ACHN (cell line): Measurements from ENCODE around the gene RTP5.

ENCODE experiments used
- DNase-seq: peaks from one replicate; pipeline ENCODE4 v3.0.0-alpha.2; 2015
- in situ Hi-C: cut with HindIII; loops from 2 replicates; pipeline ENCODE4 v1.10.0; 2017; ENCODE audit warnings: low sequenced_read_pairs, low pct_ligation_motif_present, low pct_unique_long_range_greater_than_20kb

The RTP5 gene

DNA sequence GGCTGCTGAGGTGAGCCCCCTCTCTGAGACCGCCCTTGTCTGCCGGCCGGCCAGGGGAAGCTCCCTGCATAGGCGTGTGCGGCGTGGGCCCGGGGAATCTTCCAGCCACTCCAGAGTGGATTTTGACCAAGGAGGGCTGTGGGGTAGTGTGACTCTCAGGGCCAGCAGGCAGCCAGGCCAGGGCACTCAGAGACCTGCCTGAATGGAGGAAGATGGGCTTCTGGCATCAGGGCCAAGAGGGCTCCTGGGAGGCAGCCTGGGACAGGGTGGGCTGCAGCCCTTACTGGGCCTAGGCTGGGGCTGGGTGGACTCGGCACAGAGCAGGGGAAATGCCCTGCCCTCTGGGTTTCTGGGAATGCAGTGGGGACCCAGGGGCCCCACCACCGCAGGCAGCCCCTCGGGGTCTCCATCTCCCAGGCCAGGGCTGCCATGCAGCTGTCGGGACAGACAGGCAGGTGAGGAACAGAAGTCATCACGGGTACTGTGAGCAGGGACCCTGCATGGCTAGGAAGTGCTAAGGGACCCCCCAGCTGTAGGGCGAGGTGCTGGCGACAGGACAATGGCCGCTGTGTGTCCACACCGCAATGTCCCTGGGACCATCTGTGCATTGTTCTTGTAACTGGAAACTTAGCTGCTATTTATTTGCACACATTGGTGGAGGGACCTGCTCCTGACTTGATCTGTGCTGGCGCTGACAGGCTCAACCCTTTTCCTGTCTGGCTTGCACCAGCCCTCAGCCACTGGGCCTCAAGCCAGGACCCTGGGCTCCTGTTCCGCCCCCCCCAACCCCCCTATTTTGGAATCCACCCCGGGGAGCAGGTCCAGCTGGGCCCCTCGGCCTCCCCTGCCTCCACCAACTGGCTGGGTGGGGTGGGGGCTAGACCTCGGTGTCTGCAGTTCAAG, 14.9 kb upstream of the RTP5 start:
- in situ Hi-C loops: no loop called here
- DNase-seq: no peak

DNA sequence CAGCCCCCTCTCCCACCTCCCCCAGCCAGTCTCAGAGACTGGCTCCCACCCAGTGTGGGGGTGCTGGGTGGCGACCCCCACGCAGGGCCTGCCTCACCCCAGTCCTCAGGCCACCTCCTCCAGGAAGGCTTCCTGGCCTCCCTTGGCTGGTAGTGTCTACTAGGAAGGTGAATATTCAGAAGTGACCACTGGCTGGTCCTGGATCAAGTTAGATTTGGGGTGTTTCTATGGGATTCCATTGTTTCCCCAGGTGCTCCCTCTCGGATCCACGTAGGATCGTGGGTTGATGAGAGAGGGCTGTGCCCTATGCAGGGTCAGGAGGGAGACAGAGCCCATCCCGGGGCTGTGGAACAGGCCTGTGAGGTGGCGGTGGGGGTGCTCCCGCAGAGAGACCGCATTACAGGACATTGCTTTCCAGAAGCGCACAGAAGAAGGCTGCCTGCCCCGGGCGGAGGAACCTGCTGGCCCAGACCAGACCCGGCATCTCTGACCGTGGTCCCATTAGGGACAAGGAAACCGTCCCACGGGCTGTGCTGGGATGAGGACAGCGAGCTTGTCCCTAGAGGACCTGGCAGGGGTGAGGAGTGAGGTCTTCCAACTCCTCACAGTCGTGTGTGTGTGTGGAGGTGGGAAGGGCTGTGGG, 14.2 kb upstream of the RTP5 start:
- no peak for DNase-seq
- in situ Hi-C loops: no loop called here

GRCh38 chr2:241855888-241856422, 13.6 kb upstream of the RTP5 start:
- no peak for DNase-seq
- in situ Hi-C loops: no loop called here

DNA sequence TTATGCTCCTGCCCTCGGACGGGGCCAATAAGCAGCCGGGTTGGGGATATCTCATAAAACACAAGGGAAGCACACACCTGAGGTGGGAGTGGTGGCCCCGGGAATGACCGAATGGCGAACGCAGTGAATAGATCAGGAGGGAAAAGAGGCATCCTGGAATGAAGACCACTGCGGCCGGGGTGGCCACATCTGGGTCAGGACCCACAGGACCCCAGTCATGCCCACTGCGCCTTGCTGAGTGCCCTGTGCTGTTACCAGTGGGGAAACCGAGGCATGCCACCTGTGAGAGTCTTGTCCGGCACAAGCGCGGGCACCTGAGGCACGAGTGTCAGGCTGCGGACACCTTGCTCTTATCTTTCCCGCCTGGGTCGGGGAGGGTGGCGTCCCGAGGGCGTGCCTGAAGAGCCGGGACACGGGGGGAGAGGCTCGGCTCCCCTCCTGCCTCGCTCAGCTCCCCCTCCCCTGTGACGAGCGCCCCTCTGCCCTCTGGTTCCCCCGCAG, 12.4 kb upstream of the RTP5 start:
- in situ Hi-C loops: no loop called here

DNA sequence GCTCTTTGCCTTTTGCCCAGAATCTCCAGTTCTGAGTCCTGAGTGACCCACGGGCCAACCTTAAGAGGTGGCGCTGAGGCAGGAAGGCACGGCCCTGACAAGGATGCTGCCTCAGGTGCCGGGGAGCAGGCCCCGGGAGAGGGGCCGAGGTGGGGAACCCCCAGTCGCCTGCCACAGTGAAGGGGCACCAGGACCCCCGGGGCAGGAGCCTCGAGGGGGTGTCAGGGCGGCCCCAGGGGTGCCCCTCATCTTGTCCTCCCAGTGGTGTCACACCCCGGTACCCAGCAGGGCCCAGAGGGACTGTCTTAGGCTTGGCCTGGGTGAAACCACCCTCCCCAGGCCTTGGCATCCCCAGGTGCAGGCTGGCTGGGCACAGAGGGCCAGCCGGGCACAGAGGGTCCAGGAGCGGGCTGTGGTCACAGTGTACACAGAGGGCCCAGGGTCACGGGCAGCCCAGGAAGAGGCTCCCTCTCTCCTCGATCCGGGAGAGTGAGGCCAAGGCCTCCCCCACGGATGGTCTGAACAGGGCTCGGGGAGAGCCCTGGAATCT, 11.9 kb upstream of the RTP5 start:
- no peak for DNase-seq
- in situ Hi-C loops: no loop called here

More for the DNA sequence above, 12.4 kb upstream of the RTP5 start:
- DNase-seq: no peak

DNA sequence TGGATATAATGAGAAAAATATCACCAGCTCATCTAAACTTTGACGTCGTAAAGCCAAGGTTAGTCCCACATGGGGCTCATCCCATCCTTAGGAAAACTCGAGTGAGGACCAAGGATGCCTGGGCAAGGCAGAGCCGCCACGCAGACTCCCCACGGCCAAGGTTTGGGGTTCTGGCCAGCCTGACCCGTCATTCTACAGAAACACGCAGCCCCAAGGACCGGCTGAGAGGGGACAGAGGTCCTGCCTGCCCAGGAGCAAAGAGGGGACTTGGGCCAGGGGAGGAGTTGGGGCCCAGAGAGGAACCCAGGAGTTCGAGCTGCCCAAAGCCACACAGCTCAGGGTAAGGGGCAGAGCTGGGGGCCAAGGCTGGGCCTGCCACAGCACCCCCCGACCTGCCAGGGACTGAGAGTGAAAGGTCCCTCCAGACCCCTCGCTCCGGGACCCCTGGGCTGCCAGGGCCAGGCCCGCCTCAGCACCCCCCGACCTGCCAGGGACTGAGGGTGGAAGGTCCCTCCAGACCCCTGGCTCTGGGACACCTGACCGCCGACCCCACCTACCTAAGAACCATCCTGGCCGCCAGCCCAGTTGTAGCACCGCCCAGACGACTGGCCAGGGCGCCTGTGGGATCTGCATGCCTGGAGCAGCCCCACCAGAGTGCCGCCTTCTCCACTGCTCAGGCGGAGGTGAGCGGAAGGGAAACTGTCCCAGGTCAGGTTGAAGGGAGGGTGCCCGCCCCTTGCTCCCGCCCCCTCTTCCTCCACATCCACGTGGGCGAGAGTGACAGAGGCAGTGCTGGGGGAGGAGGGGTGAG, 11.1 kb upstream of the RTP5 start, which contains the start of gene PDCD1:
Gene PDCD1 (minus strand): TSS at position 689 of the 811 bp plus-strand sequence. CDS start 56 bp downstream, at position 633.
- in situ Hi-C loops: no loop called here
- DNase-seq: no peak

DNA sequence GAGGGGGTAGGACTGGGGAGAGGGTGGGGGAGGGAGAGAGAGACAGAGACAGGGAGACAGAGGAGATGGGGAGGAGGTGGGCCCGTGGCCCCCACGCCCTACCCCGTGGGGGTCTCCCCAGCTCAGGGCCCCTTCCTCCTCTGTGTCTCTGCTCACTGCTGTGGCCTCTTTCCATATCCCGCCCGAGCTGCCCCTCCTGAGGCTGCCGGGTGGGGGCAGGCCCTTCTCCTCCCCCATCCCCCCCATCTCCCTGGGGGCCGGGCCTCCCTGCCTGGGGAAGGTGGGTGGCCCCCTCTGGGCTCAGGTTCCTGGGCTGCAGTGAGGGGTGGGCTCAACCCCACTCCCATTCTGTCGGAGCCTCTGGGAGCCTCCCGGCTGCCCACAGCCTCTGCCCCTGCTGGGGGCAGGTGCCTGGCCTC, 10.5 kb upstream of the RTP5 start:
- in situ Hi-C loops: no loop called here
- no peak for DNase-seq

DNA sequence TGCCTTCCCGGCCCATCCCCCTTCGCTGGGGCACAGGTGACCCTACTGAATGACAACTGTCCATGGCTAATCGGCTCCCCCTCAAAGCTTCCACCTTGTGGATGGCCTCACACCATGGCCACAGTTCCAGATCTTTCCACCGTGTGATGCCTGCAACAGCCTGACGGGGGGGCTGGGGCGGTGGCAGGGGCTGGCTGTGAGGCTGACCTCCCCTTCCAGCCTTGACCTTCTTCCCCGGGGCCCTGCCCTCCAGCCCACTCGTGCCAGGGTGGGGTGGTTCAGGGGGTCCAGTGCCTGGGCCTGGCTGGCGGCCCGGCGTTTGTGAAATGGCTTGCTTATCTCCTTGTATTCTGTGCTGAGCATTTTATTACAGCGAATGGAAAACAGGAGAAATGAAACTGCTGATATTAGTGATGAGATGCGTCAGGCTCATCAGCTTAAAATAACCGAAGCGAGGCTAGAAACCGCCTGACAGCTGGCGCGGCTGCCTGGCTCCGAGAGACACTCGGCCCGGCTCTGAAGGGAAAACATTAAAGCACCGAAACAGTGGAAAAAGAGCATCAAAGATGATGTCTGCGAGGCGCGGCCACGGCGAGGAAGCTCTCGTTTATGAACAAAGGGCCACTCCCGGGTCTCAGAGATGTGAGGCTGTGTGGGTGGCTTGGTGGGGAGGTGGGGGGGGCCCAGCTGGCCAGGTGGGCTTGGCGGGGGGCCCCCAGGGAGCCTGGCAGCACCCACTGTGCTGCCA, 9.9 kb upstream of the RTP5 start:
- in situ Hi-C loops: no loop called here
- no peak for DNase-seq

GRCh38 chr2:241860184-241861078, 9.1 kb upstream of the RTP5 start:
- no peak for DNase-seq
- in situ Hi-C loops: no loop called here

GRCh38 chr2:241861264-241861663, 8.3 kb upstream of the RTP5 start:
- DNase-seq: no peak
- in situ Hi-C loops: no loop called here

- no peak for DNase-seq
- in situ Hi-C loops: no loop called here
Observed at GRCh38 chr2:241862093-241862492, 7.4 kb upstream of the RTP5 start.

- in situ Hi-C loops: no loop called here
Observed at GRCh38 chr2:241862775-241863535, 6.6 kb upstream of the RTP5 start.

DNA sequence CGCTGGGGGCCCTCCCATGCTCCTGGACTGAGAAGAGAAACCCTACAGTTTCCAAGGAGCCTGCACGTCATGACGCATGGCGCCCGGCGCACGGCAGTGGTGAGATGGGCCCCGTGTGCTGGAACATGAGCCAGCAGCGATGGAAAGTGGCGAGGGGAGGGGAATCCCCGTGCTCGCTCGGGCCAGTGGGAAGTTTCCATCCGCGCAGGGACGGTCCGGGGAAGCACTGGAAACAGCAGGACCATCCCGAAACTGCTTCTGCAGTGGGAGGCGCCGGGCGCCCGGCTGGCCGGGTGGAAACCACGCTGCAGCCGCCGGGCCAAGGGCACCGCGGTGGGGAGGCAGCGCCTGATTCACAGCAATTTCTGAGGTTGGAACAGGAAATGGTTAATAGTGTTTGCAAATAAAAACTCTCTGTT, 6.0 kb upstream of the RTP5 start:
- in situ Hi-C loops: no loop called here
- DNase-seq: no peak

More at GRCh38 chr2:241862775-241863535, 6.6 kb upstream of the RTP5 start:
- no peak for DNase-seq

DNA sequence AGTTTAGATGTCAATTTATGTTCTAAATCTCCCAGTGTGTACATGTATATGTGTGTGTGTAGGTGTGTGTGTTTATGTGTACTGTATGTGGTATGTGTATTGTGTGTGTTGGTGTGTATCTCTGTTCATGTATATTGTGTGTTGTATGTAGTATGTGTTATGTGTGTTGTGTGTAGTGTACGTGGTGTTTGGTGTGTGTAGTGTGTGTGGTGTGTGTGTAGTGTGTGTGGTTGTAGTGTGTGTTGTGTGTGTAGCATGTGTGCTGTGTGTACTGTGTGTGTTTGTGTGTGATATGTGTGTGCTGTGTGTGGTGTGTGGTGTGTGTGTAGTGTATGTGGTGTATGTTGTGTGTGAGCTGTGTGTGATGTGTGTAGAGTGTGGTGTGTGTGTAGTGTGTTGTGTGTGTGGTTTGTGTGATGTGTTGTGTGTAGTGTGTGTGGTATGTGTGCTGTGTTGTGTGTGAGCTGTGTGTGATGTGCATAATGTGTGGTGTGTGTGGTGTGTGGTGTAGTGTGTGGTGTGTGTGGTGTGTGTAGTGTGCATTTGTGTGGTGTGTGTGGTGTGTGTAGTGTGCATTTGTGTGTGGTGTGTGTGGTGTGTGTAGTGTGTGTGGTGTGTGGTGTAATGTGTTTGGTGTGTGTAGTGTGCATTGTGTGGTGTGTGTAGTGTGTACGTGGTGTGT, 5.2 kb upstream of the RTP5 start:
- DNase-seq: no peak
- in situ Hi-C loops: no loop called here

DNA sequence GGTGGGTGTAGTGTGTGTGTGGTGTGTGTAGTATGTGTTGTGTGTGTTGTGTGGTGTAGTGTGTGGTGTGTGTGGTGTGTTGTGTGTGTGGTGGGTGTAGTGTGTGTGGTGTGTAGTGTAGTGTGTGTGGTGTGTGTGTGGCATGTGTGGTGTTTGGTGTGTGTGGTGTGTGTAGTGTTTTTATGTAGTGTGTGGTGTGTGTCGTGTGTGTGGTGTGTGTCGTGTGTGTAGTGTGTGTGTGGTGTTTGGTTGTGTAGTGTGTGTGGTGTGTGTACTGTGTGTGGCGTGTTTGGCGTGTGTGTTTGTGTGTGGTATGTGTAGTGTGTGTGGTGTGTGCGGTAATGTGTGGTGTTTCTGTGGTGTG, 4.7 kb upstream of the RTP5 start:
- in situ Hi-C loops: no loop called here
- no peak for DNase-seq
